NCI-H2227 treated with DMSO at 0.1 percent for 48 hours (cell line): Measurements from ENCODE around the gene PAGE2.
A peak's percentile ranks its signal among the peaks of the same experiment; 100 is the strongest.
"Not testable (repeated sequence)": the region's sequence is repeated elsewhere in the genome, so short reads cannot be mapped to it uniquely, and the experiment has no call there.

ENCODE experiments used
- DNase-seq: peaks from one replicate; lab custom pipeline; 2025; lab: John Stamatoyannopoulos, UW

PAGE2 gene

DNA sequence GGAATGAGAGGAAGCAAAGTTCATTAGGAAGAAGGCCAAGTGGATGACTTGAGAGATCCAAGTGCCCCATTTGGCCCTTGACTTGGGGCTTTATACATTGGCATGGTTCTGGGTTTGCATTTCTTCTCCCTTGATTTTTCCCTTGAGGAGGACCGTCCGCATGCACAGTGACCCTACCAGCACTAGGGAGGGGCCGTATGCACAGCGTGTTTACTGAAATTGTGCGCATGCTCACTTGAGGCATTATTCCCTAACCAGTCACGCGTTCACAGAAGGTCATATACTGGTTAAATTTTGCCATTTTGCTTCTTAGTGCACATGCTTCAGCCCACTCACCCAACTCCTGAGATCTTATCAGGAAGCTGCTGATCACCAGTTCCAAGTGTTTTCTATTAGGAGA lies 35.1 kb downstream of the PAGE2 start:
- DNase-seq = no peak

GRCh38 chrX:55127692-55128091 lies 38.9 kb downstream of the PAGE2 start:
- no peak for DNase-seq

DNA sequence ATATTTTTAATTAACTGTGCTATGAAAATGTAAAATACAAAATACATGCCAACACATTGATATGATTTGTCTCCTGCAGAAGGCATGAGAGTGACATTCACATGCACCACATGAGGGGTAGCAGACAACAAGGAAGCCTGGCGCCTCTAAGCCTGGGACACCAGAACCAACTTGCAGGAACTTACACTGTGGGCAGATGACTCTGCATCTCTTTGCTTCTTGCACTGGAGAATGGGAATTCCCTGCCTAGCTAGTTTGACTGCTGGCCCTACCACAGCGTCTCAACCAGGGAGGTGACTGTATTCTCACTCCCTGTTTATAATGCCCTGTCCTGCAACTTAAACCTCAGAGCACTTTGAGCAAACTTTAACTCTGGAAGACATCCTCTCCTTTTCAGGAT lies 40.5 kb downstream of the PAGE2 start:
- no peak for DNase-seq

- no peak for DNase-seq
Measured at GRCh38 chrX:55130481-55130880, 41.7 kb downstream of the PAGE2 start.

DNA sequence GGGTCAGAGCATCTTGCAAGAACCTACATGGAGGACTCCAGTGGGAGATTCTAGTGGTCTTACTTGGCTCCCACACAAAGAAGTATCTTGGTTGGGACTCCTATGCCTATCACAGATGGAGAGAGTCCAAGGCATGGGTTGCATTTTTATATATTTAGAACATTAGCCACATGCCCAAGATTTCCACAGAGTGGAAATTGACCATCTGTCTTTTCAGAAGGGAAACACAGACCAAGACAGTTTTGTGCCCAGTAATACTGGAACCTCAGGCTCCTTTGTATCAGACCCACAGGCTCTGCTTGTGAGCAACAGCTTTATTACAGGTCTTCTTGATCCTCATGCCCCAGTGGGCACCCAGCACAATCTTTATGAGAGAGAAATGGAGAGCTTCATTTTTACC lies 43.6 kb downstream of the PAGE2 start:
- no peak for DNase-seq

- peak; percentile 23 for DNase-seq
Measured at GRCh38 chrX:55135171-55135570, 46.4 kb downstream of the PAGE2 start.

- DNase-seq = not testable (repeated sequence)
Measured at GRCh38 chrX:55140800-55141199, 52.0 kb downstream of the PAGE2 start.
